SU-DHL-6 (cell line): ENCODE data around the gene SLC44A1.

ENCODE experiments used
- EZH2phosphoT487 ChIP-seq: fragments of 200-600 bp; sonication (generic), shearing (Covaris generic); conservative IDR thresholded peaks from 2 replicates; pipeline ENCODE4 v1.6.1; 2018; ENCODE audit warnings: mild to moderate bottlenecking, antibody characterized with exemption, low read length, moderate library complexity, mixed read lengths
- TF ChIP-seq, protein P1 (sequence below): fragments of 200-600 bp; sonication (generic); IDR thresholded peaks from one replicate; pipeline ENCODE4 v1.5.1; 2017; ENCODE audit warnings: antibody characterized with exemption, mild to moderate bottlenecking, low read length, moderate library complexity; ENCODE audit not compliant: insufficient read depth, poor library complexity, severe bottlenecking

GRCh38 chr9:105305856-105306255, 61.4 kb downstream of the SLC44A1 start:
- TF ChIP-seq, protein P1, sequence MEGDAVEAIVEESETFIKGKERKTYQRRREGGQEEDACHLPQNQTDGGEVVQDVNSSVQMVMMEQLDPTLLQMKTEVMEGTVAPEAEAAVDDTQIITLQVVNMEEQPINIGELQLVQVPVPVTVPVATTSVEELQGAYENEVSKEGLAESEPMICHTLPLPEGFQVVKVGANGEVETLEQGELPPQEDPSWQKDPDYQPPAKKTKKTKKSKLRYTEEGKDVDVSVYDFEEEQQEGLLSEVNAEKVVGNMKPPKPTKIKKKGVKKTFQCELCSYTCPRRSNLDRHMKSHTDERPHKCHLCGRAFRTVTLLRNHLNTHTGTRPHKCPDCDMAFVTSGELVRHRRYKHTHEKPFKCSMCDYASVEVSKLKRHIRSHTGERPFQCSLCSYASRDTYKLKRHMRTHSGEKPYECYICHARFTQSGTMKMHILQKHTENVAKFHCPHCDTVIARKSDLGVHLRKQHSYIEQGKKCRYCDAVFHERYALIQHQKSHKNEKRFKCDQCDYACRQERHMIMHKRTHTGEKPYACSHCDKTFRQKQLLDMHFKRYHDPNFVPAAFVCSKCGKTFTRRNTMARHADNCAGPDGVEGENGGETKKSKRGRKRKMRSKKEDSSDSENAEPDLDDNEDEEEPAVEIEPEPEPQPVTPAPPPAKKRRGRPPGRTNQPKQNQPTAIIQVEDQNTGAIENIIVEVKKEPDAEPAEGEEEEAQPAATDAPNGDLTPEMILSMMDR, result no peak
- no peak for TF ChIP-seq EZH2phosphoT487
